ENCODE results near the gene PANX3. TPM values are rescaled to one million over a fixed set of nuclear protein-coding genes. Genes with fewer than 3 reads are reported as not detected.

PANX3 gene
- total RNA-seq, 1 donor from 2014 or later = not detected

Other genes starting within 250 kb of the PANX3 start
- gene OR8B2, start 226.9 kb upstream of the PANX3 start, total RNA-seq = not detected in 3 replicates
- gene OR8B3, start 212.4 kb upstream of the PANX3 start, total RNA-seq = not detected in 3 replicates
- not detected in 3 replicates for gene OR8B4, start 186.6 kb upstream of the PANX3 start, total RNA-seq
- not detected in 3 replicates for gene OR8B8, start 165.7 kb upstream of the PANX3 start, total RNA-seq
- not detected in 3 replicates for gene OR8B12, start 67.8 kb upstream of the PANX3 start, total RNA-seq
- gene OR8A1, start 41.4 kb upstream of the PANX3 start, total RNA-seq = not detected in 3 replicates
- 30.9 to 37.3 TPM (median 35.2 TPM) in 3 replicates for gene TBRG1, start 11.4 kb downstream of the PANX3 start, total RNA-seq
- gene SIAE, start 62.3 kb downstream of the PANX3 start, total RNA-seq = 8.8 to 10.7 TPM (median 8.8 TPM) in 3 replicates
- gene SPA17, start 62.5 kb downstream of the PANX3 start, total RNA-seq = 3.8 to 7.7 TPM (median 5.5 TPM) in 3 replicates
- gene NRGN, start 128.5 kb downstream of the PANX3 start, total RNA-seq = 2.7 to 2.9 TPM (median 2.7 TPM) in 3 replicates
- gene VSIG2, start 140.8 kb downstream of the PANX3 start, total RNA-seq = 0.25 to 0.66 TPM (median 0.44 TPM) in 3 replicates
- 0.85 to 1.1 TPM (median 0.95 TPM) in 3 replicates for gene ESAM, start 150.9 kb downstream of the PANX3 start, total RNA-seq
- 32.8 to 37.3 TPM (median 34.4 TPM) in 3 replicates for gene MSANTD2, start 189.0 kb downstream of the PANX3 start, total RNA-seq